Pulmonary artery endothelial cell (primary cell): ENCODE results near the gene FXYD2. TPM values are rescaled to one million over a fixed set of nuclear protein-coding genes. Genes with fewer than 3 reads are reported as not detected.
"Not testable (repeated sequence)": the region's sequence is repeated elsewhere in the genome, so short reads cannot be mapped to it uniquely, and the experiment has no call there.

ENCODE experiments used
- DNase-seq: peaks from one replicate; pipeline ENCODE4 v3.0.0-alpha.2; 2011; ENCODE audit warnings: low read depth, low spot score
- total RNA-seq: library from RNA; depleted of rRNA; stranded (reverse); fragments of >200 nt; gene quantifications from 2 replicates; pipeline ENCODE4 v1.2.3, GENCODE V29; 2014

FXYD2 gene
- total RNA-seq, 1 donor from 2014 or later, result 0.13 TPM

DNA sequence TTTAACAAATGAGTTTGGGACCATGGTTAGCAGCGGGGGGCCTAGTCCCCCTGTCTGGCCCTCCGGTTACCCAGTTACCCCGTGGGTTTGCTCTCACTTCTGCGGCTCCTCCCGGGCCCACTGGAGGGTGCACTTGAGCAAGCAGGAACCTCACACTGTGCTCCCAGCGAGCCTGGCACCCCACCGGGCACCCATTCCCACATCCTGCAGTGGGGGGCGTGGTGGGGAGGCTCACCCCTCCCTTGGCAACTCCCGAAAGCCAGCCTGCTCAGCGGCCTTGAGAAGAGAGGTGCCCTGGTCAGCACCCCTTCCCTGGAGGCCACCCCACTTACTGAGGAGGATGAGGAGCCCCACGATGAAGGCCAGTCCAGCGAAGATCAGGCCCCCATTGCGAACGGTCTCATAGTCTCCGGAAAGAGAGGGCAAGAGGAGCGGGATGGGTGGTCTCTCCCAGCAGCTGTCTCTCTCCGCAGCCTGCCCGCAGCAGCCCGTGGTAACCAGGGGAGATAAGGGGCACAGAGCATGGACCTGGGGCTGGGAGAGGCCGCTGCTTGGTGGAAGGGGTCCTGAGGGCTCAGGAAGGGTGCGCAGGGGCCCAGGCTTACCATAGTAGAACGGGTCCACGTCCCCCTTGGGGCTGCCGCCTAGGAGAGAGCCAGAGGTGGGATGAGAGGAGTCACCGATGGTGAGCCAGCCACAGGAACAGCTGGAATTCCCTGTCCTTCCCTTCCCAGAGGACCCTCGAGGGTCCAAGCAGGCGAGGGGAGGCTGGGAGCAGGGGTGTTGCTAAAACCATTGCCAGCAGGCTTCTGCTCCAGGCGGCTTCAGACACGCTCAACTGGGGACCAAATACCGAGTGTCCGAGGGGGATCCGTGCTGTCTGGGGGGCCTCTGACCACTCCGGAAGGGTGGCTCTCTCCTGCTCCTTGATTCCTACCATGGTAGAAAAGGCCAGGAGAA, 2.2 kb downstream of the FXYD2 start:
- DNase-seq, result no peak

DNA sequence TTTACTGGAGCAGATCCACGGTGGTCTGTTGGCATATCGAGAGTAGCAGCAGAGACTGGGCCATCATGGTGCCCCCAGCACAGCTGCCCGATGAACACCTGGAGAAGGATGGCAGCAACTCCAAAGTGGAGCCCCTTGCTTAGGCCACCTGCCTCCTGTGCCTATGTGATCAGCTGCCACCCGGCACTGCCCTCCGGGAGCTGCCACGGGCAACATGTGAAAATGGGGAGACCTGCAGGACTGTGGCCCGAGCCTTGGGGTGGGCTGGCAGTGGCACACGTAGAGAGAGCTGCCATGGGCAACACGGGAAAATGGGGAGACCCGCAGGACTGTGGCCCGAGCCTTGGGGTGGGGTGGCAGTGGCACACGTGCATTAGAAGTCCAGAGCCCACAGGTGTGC, 3.1 kb downstream of the FXYD2 start:
- DNase-seq, result no peak

DNA sequence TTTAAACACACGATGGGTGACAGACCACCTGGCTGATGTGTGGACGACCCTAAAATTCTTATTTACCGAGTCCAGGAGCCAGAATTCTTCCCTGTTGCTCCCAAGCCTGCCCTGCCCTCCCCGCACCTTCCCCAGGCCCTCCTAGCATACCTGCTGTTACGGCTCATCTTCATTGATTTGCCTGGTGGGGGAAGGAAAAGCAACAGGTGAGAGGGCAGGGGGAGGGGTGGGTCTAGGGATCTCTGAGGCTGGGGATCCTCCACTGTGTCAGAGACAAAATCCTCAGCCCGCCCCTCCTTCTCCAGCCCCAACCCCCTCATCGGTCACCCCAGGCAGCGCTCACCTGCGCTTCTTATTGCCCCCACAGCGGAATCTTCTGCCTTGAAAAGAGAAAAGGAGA, 4.0 kb downstream of the FXYD2 start:
- no peak for DNase-seq

DNA sequence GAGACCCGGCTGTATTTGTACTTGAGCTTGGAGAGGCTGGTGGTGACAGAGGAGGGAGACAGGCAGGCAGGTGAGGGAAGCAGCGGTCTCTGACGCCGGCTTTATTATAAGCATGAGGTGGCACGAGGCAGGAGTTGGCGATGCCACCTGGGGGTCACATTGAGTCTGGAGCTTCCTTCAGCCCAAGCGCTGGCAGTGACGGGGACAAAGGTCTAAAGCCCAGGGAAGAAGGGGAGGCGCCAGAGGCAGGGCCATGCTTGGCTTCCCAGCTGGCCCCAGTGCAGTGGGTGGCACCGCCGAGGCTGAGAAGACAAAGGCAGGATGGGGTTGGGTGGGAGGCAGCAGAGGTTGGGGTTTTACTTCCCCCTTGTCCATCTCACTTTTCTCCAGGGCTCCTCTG, 4.5 kb downstream of the FXYD2 start:
- no peak for DNase-seq

DNA sequence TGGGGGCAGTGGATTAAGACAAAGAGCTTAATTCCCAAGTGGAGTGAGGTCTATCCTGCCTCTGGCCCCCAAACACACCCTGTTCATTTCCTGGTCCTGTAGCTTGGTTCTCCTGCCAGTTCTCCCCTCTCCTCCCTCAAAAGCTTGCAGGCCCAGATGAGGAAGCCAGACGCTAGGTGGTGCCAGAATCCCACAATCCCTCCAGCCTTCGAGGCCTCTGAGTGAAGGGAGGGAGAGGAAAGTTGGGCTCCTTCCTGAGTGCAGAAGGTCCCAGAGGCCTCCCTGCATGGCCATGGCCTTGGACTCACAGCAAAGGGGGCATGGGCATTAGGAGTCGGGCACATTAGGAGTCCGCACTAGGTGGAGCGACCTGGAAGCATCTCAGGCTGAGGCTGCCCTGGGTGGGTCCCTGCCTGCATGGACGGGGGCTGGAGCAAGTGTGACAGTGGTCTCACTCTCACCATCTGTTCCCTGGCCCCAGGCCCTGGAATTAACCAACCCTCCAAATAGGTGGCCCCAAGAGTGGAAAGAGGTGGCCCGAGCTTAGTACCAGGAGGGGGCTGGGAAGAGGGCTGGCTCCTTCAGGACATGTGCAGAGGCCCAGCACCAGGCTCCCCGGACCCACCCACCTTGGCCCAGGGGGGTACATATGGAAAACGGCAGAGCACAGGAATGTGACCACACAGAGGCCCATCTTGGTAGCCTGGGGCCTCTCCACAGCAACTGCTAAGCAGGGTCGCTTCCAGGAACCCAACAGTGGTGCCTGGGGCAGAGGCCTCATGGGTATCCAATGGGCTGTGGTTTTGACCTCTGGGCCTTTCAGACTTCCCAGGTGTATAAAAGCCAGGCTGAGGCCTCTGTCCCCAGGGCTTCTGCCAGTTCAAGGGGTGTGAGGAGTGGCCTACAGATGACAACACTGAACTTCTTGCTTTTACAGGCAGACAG, 5.2 kb downstream of the FXYD2 start:
- DNase-seq, result no peak

DNA sequence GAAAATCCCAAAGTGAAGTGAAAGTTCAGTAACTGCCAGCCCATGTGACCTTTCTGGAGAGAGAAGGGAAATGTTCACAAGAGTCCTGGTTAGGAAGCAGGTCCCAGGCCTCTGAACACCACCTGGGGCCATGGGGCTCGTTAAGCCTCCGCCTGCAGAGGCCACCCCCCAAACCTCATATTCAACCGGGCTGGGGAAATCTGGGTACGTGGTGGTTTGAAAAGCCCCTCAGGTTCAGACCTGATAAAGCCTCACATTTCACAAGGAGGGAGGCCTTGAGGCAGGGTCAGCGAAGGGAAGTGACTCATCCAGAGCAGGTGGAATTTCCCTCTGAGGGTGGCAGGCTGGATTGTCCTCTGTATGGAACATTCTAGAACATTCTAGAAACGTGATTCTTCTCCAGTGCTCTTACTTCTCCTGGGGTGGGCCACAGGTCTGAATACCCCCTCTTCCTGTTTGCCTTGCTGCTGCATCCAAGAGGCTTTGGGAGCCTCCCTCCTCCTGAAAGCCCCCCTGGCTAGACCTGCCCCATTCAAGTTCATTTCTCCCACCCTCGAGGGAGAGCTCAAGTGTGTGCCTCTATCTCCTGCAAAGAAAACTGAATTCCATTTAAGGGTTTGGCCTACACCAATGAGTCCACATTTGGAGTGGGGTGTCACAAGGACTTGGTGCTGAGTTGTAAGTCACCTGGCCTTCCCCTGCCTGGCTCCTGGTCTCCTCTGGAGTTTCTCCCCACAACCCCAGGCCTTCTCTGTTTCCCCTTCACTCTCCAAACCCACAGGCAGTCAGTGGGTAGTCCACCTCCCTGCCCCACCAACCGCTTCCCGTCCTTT, 6.3 kb downstream of the FXYD2 start:
- peak; percentile 37 for DNase-seq

DNA sequence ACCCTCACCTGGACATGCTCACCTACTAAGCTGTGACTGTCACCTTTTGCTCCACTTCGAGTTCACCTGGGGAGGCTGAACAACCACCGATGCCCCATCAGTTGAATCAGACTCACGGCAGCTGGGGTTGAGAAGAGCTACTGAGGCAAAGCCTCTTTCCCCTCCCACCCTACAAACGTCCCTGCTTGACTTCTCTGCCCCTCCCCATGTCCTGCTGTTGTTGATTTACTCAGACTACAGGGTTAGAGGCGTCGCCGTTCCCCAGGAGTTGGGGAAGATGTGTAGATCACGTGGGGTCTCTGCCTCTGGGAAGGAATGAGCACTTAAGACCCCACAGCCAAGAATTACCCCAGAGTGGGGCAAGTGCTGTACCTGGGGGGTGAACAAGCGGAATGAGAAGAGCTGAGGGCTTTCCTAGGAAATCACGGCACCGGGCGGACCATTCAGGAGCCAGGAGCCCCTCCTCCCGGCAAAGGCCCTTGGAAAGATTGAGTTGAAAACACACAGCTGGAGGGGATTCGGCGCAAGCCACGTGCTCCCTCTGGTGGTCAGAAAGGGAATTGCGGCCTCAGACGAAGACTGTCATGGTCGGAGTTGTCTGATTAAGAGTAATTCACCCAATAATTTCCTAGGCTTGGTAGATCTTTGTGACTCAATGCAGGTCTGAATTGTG, 7.0 kb downstream of the FXYD2 start:
- peak; percentile 49 for DNase-seq

DNA sequence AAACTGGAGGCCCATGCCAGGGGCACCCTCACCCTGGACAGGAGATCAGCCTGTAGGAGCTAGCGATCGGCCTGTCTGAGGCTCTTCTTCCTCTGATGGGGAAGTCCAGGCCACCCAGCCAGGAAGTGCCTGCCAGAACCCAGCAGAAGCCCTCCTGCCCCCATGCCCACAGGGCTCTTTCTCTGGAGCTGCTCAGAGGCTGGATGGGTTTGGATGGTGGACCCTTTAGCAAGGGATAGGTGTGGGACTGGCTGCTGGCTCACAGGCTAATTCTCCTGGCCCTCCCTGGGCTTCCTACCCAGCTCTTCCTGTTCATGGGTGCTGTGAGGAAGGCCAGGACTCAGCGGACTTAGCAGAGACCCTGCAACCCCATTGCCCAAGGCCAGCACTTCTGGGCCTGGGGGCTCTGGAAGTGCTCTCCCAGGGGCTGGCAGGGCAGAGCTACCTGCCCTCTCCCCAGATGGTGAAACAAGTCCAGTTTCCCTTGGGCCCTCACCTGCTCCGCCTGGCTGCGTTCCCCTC, 7.6 kb downstream of the FXYD2 start:
- no peak for DNase-seq

DNA sequence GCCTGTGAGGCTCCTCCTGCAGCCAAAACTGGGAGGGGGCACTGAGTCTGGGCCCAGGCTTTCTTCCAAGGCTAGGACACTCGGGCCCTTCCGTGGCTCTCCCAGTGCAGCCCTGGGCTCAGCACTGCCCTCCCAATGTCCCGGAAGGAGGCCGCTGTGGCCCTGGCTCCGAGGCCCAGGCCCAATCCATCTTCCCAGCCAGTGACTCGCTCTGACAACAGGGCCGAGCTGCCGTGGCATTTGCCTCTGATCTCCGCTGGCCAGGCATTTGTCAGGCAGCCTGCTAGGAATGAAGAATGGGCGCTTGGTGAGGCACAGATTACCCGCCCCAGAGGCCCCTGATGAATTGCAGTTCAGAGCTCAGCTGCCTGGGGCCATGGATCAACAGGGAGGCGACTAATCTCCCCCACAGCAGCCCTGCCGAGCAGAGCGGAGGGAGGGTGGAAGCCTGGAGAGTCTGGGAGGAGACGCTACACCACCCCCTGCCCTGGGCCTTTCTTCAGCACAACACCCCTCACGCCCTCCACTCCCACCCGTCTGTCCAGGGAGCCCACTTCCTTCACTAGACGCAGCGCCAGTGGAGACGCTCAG, 8.3 kb downstream of the FXYD2 start:
- DNase-seq, result no peak

DNA sequence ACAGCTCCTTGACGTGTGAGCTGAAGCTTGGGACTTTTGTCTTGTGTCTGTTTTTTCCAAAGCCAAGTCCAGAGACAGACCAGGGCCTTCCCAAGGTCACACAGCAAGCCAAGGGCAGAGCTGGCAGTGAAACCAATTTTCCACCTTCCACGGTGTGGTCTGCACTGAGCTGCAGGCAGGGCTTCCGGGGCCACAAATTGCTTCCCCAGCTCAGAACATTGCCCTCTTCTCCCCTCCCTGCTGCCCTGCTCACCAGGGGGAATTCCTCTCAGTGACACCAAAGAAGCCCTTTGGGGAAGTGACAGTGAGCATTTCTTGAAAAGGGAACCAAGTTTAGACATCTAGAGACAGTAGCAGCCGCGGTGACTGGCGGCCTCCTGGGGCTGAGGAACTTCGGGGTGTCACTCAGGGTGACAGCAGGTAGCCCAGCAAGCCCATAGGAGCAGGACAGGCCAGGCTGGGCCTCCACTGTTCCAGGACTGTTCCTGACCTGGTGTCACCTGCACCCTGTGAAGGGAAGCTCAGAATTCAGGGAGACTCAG, 9.2 kb downstream of the FXYD2 start:
- no peak for DNase-seq

DNA sequence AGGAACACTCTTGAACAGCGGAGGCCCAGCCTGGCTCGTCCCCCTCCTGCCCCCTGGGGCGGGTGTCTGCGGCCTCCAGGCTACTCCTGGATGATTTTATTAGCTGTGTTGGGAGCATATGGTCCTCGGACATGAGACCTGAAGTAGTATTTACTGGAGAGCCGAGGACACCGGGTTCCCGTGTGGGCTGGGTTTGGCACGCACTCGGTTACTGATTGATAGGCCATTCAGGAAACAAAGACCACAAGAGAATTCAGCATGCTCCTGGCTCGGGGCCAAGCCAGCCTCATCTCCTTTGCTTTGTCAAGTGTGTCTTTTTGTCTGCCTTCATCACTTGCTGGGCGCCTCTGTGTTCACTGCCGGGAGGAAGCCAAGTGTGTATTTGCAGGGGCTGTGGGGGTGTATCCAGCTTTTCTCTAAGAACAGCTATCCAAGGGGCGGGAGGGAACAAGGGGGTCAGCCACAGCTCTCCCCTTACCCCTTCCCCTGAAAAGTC, 9.7 kb downstream of the FXYD2 start:
- no peak for DNase-seq

DNA sequence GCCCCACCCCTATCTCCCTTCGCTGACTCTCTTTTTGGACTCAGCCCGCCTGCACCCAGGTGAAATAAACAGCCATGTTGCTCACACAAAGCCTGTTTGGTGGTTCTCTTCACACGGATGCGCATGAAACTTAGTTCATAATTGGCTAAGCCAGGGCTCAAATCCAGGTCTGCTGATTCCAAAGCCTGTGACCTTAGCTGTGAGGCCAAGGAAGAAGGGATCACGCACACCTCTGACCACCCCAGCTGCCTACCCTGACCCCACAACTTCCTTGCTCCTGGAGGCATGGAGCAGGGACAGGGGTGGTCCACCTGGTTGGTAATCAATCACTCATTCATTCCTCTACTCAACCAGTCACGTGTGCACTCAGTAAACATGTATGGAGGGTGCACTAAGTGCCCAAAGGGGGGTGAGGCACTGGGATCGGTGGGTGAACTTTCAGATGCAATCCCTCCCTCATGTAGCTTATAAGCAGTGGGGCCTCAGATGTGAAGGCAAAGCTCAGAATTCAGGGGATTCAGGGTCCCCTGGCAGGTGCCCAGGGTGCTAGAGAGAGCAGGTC, 10.3 kb downstream of the FXYD2 start:
- no peak for DNase-seq

DNA sequence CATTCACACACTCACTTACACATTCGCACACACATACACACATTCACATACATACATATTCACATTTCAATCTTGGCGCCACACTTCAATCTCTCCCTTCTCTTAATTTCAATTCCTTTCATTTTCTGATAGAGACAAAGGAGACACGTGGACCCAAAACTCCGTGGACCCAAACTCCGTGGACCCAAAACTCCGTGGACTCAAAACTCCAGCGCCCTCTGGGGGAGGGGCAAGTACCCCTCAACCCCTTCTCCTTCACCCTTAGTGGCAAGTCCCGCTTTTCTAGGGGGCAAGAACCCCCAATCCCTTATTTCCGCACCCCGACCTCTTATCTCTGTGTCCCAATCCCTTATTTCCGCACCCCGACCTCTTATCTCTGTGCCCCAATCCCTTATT, 14.5 kb downstream of the FXYD2 start:
- not testable (repeated sequence) for DNase-seq

DNA sequence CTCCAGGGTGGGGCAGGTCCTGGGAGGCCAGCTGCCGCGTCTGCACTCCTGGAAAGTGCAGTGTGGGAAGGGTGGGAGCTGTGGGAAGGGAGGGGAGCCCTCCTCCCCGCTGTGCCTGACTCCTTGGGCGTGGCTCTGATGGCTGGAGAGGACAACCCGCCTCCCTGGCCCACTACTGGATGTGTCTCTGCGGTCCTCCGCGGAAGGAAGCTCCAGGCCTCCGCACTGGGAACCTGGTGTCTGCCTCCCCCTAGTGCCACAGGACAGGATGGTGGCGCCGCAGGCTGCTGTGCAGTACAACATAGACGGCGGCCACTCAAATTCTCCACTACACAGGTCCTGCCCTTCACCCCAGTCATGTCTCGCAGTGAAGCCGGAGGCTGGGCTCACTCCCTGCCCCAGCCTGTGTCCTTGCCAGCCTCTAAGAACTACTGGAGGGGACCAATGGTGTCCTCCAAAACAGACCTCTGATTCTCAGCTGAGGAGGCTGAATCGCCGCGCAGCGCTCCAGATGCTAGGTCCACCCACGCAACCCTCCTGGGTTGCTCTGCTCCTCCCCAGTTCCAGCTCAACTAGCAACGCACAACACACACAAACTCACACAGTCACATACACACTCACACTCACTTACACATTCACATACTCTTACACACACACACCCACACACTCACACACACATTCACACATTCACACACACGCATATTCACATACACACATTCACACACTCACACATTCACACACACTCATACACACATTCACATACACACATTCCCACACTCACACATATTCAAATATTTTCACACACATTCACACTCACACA, 15.1 kb downstream of the FXYD2 start:
- no peak for DNase-seq

DNA sequence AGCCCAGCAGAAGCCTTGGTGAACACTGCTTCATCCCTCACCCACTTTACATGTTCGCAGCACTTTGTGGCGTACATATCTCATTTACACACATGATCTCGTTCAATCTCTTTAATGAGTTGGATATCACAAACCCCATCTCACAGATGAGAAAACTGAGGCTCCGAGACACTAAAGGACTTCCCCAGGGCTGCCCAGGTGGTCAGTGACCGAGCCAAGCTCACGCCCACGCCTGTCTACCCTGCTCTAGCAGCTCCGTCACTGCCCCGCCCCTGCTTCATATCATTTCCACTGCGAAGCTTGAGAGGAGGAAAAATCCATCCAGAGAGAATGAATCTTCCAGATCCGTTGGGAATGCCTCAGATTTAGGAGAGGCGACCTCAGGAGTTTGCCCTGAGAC, 15.8 kb downstream of the FXYD2 start:
- no peak for DNase-seq

DNA sequence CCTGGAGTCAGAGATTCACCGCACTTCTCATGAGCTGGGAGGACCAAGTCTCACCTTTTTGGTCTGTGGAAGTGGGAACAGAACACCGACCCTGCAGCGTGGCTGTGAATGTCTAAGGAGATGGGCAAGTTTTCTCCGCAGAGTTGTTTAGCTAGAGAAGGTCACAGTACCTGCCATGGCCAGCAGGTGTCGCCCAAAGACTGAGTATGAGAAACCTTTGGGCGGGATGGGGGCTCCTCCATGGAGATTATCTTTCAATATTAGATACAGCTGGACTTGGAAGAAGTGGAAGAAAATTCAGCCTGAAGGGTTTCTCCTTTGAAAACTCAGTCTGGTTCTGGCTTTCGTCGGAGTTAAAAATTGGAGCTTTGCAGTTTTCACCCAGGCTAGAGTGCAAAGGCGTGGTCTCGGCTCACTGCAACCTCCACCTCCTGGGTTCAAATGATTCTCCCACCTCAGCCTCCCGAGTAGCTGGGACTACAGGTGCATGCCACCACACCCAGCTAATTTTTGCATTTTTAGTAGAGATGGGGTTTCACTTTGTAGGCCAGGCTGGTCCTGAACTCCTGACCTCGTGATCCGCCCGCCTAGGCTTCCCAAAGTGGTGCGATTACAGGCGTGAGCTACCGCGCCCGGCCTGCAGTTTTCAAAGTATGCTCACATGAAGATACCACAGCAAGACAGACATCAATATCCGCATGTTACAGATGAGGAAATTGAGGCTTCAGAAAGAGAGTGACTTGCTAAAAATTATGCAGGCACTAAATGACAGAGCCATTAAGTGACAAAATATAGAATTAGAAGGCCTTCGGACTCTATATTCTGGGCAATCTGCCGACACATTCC, 16.8 kb downstream of the FXYD2 start:
- DNase-seq, result no peak

DNA sequence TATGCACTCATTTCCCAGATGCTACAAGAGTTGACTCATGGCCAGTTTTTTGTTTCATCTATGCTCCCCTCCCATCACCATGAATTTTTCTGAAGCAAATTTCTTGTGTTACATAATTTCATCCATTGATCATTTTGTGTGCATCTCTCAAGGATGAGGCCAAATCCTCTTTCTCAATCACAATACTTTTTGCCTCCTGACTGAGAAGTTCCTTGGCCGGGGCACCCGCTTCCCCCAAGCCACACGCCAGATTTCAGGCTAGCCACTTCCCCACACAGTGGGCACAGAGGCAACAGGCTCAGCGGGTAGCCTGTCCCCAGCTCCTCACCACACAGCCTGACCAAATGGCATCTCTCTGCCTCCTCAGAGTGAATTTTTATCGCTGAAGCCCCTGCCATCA, 17.7 kb downstream of the FXYD2 start:
- no peak for DNase-seq

DNA sequence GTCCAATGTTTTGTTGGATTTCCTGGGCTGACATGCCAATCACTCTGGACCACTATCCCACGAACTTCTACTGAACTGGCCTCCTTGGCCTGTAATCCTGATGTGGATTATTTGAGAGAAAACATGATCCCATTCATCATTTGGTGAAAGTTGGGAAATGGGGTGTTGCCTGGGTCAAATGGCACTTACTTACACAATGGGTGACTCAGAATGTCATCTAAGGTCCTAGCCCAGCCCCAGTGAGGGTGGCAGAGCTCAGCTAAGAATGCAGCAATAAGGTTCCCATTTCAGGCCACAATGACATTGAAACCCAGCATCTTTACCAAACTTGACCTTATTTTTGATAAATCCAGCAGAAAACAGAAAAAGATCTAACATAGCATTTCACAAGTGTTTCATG, 19.5 kb downstream of the FXYD2 start:
- no peak for DNase-seq
